H1 (cell line): ENCODE data around the gene MGRN1. TPM values are rescaled to one million over a fixed set of nuclear protein-coding genes. Genes with fewer than 3 reads are reported as not detected.

Source experiments
- CTCF ChIA-PET: fragments of 300-600 bp; sonication (Branson Sonifier 250); formaldehyde crosslinking; loops from one replicate; lab custom pipeline; 2021; ENCODE audit not compliant: partially characterized antibody; lab: Charles Lee
- POLR2A ChIA-PET: fragments of 300-600 bp; sonication (Branson Sonifier 250); formaldehyde crosslinking; loops from one replicate; lab custom pipeline; 2021; ENCODE audit warnings: inconsistent platforms; ENCODE audit not compliant: partially characterized antibody; lab: Charles Lee
- DNase-seq, 2 experiments: peaks; one replicate each; pipeline versions ENCODE4 v3.0.0 to v3.0.0-alpha.2; 2010 to 2022; ENCODE audit warnings: low spot score in 2 of 2, low read depth in 1 of 2, mixed read lengths in 1 of 2
- FAIRE-seq: peaks from 2 replicates; lab custom pipeline; 2011; peaks lifted over from hg19 to GRCh38; lab: Jason Lieb, UNC
- H2AFZ ChIP-seq: 2 replicates; pipeline ENCODE4 v1.8.1; 2012; ENCODE audit warnings: low read length, inconsistent platforms
- H2AK5ac ChIP-seq: 2 replicates; pipeline ENCODE4 v1.6.1; 2013; ENCODE audit warnings: low read depth, low read length
- H2BK120ac ChIP-seq: replicated peaks from 2 replicates; pipeline ENCODE3; 2013; ENCODE audit warnings: low read depth, low read length, inconsistent platforms
- H2BK12ac ChIP-seq: 2 replicates; pipeline ENCODE4 v1.6.1; 2013; ENCODE audit warnings: low read depth, low read length
- H2BK15ac ChIP-seq: 2 replicates; pipeline ENCODE4 v1.6.1; 2013; ENCODE audit warnings: low read length
- H2BK20ac ChIP-seq: 2 replicates; pipeline ENCODE4 v1.6.1; 2013; ENCODE audit warnings: low read length
- H2BK5ac ChIP-seq: 2 replicates; pipeline ENCODE4 v1.6.1; 2013; ENCODE audit warnings: low read depth, low read length
- H3K14ac ChIP-seq: 2 replicates; pipeline ENCODE4 v1.6.1; 2013; ENCODE audit warnings: inconsistent platforms; ENCODE audit not compliant: insufficient read length
- H3K18ac ChIP-seq: 2 replicates; pipeline ENCODE4 v1.6.1; 2013; ENCODE audit warnings: low read length; ENCODE audit errors: extremely low read depth
- H3K23ac ChIP-seq: 2 replicates; pipeline ENCODE4 v1.6.1; 2013; ENCODE audit warnings: inconsistent platforms; ENCODE audit not compliant: insufficient read length
- H3K23me2 ChIP-seq: 2 replicates; pipeline ENCODE4 v1.6.1; 2013; ENCODE audit warnings: low read depth, low read length
- H3K27ac ChIP-seq: 2 replicates; pipeline ENCODE4 v1.6.1; 2011; ENCODE audit warnings: low read depth, low read length, inconsistent platforms
- H3K27me3 ChIP-seq, 4 experiments: replicated peaks in 1 of 4; 1 replicate in 1 of 4; 2 replicates in 3 of 4; pipeline versions ENCODE4 v1.6.1 to v1.8.1; 2011 to 2013; ENCODE audit warnings: low read length in 3 of 4, mild to moderate bottlenecking in 3 of 4, inconsistent platforms in 2 of 4, mixed read lengths in 2 of 4, moderate library complexity in 1 of 4; ENCODE audit not compliant: control insufficient read depth in 3 of 4, insufficient read depth in 3 of 4; ENCODE audit errors: extremely low read depth in 1 of 4
- H3K36me3 ChIP-seq, 4 experiments: 2 replicates each; pipeline versions ENCODE4 v1.6.1 to v1.8.1; 2011 to 2013; ENCODE audit warnings: mild to moderate bottlenecking in 4 of 4, low read length in 3 of 4, moderate library complexity in 2 of 4, control low read depth in 1 of 4, inconsistent platforms in 1 of 4; ENCODE audit not compliant: insufficient read depth in 4 of 4, control insufficient read depth in 2 of 4
- H3K4ac ChIP-seq: replicated peaks from 2 replicates; pipeline ENCODE3; 2013; ENCODE audit warnings: low read length, low read depth, mixed read lengths, inconsistent platforms; ENCODE audit not compliant: insufficient read length
- H3K4me1 ChIP-seq, 4 experiments: replicated peaks in 1 of 4; 1 replicate in 1 of 4; 2 replicates in 3 of 4; pipeline versions ENCODE4 v1.6.1 to v1.8.1; 2011 to 2013; ENCODE audit warnings: low read length in 3 of 4, inconsistent platforms in 2 of 4, mixed read lengths in 1 of 4; ENCODE audit not compliant: insufficient read depth in 4 of 4, control insufficient read depth in 3 of 4
- H3K4me2 ChIP-seq, 2 experiments: 2 replicates each; pipeline versions ENCODE4 v1.6.1 to v1.8.1; 2011 to 2013; ENCODE audit warnings: low read depth in 2 of 2, low read length in 2 of 2, control low read depth in 1 of 2, inconsistent platforms in 1 of 2, mild to moderate bottlenecking in 1 of 2; ENCODE audit not compliant: insufficient read depth in 1 of 2
- H3K4me3 ChIP-seq, 4 experiments: fragments of 200-600, 300-600 bp in 1 of 4; sonication (generic), shearing (Covaris generic), sonication (Bioruptor Twin) in 1 of 4; 2 replicates each; pipeline versions ENCODE4 v1.5.1 to v1.8.1; 2011 to 2016; ENCODE audit warnings: low read length in 4 of 4, low read depth in 3 of 4, control low read depth in 2 of 4, inconsistent platforms in 2 of 4, mild to moderate bottlenecking in 2 of 4, mixed read lengths in 1 of 4, moderate library complexity in 1 of 4; ENCODE audit not compliant: insufficient read depth in 2 of 4; ENCODE audit errors: extremely low read depth in 1 of 4
- H3K56ac ChIP-seq: replicated peaks from 2 replicates; pipeline ENCODE3; 2013; ENCODE audit warnings: low read depth, mild to moderate bottlenecking, mixed read lengths, low read length, inconsistent platforms; ENCODE audit not compliant: insufficient read length
- H3K79me1 ChIP-seq: 2 replicates; pipeline ENCODE4 v1.6.1; 2013; ENCODE audit warnings: low read depth, low read length, control low read depth
- H3K79me2 ChIP-seq, 2 experiments: 2 replicates each; pipeline versions ENCODE4 v1.6.1 to v1.8.1; 2012 to 2013; ENCODE audit warnings: low read length in 2 of 2, mild to moderate bottlenecking in 2 of 2, inconsistent platforms in 1 of 2; ENCODE audit not compliant: insufficient read depth in 2 of 2, control insufficient read depth in 1 of 2
- H3K9ac ChIP-seq, 4 experiments: replicated peaks in 1 of 4; 1 replicate in 1 of 4; 2 replicates in 3 of 4; pipeline versions ENCODE4 v1.6.1 to v1.8.1; 2011 to 2013; ENCODE audit warnings: low read depth in 3 of 4, low read length in 3 of 4, control low read depth in 2 of 4, mild to moderate bottlenecking in 2 of 4, moderate library complexity in 2 of 4, inconsistent platforms in 1 of 4; ENCODE audit errors: extremely low read depth in 1 of 4
- H3K9me3 ChIP-seq, 2 experiments: 2 replicates each; pipeline versions ENCODE4 v1.6.1 to v1.8.1; 2012 to 2013; ENCODE audit warnings: mild to moderate bottlenecking in 2 of 2, moderate library complexity in 2 of 2, control low read depth in 1 of 2, inconsistent platforms in 1 of 2, low read depth in 1 of 2, low read length in 1 of 2, mixed read lengths in 1 of 2; ENCODE audit not compliant: insufficient read depth in 2 of 2
- H4K20me1 ChIP-seq, 2 experiments: replicated peaks in 1 of 2; 2 replicates each; pipeline versions ENCODE3 to v1.8.1; 2011 to 2013; ENCODE audit warnings: inconsistent platforms in 2 of 2, low read length in 2 of 2, mild to moderate bottlenecking in 1 of 2; ENCODE audit not compliant: insufficient read depth in 2 of 2, control insufficient read depth in 1 of 2
- H4K5ac ChIP-seq: 2 replicates; pipeline ENCODE4 v1.6.1; 2013; ENCODE audit warnings: low read length, low read depth, mixed read lengths, inconsistent platforms; ENCODE audit not compliant: insufficient read length
- H4K8ac ChIP-seq: 2 replicates; pipeline ENCODE4 v1.8.0; 2013; ENCODE audit warnings: mild to moderate bottlenecking, moderate library complexity, low read length, inconsistent platforms; ENCODE audit not compliant: insufficient read depth; ENCODE audit errors: extremely low read depth
- H4K91ac ChIP-seq: replicated peaks from 2 replicates; pipeline ENCODE3; 2013; ENCODE audit warnings: low read length, mixed read lengths, inconsistent platforms; ENCODE audit not compliant: insufficient read length
- ATF3 ChIP-seq: IDR thresholded peaks from 2 replicates; pipeline ENCODE4 v1.6.1; 2011; ENCODE audit warnings: low read depth, mild to moderate bottlenecking, low read length; ENCODE audit not compliant: insufficient read depth
- BCL11A ChIP-seq, 2 experiments: IDR thresholded peaks; one replicate each; pipeline ENCODE4 v1.6.1; 2011; ENCODE audit warnings: low read depth in 2 of 2, low read length in 2 of 2, mild to moderate bottlenecking in 2 of 2
- CREB1 ChIP-seq: IDR thresholded peaks from 2 replicates; pipeline ENCODE4 v1.6.1; 2012; ENCODE audit warnings: inconsistent platforms
- E2F6 ChIP-seq: IDR thresholded peaks from 2 replicates; pipeline ENCODE4 v1.6.1; 2012; ENCODE audit warnings: inconsistent platforms
- EP300 ChIP-seq, 2 experiments: IDR thresholded peaks; 1 replicate in 1 of 2; 2 replicates in 1 of 2; pipeline ENCODE4 v1.6.1; 2011 to 2012; ENCODE audit warnings: low read depth in 2 of 2, low read length in 2 of 2, mild to moderate bottlenecking in 2 of 2, borderline replicate concordance in 1 of 2, inconsistent platforms in 1 of 2, moderate library complexity in 1 of 2
- FOSL1 ChIP-seq: IDR thresholded peaks from 2 replicates; pipeline ENCODE4 v1.6.1; 2011; ENCODE audit warnings: mild to moderate bottlenecking, low read depth, low read length, moderate library complexity; ENCODE audit not compliant: insufficient read depth
- KDM4A ChIP-seq: IDR thresholded peaks from one replicate; pipeline ENCODE4 v1.7.1; 2012; ENCODE audit warnings: low read depth, mild to moderate bottlenecking, moderate library complexity, low read length, inconsistent platforms; ENCODE audit not compliant: severe bottlenecking
- KDM5A ChIP-seq: fragments of 200-600 bp; IDR thresholded peaks from 2 replicates; pipeline ENCODE4 v1.7.1; 2012; ENCODE audit warnings: mild to moderate bottlenecking, low read length, inconsistent platforms, mixed read lengths
- NRF1 ChIP-seq: IDR thresholded peaks from 2 replicates; pipeline ENCODE4 v1.6.1; 2011; ENCODE audit warnings: mild to moderate bottlenecking, low read depth, low read length, improper control_type of control experiment
- RNF2 ChIP-seq: fragments of 200-900, 300-1000 bp; sonication (generic); IDR thresholded peaks from 2 replicates; pipeline ENCODE4 v1.7.1; 2016; ENCODE audit warnings: borderline replicate concordance, low read depth, mild to moderate bottlenecking, antibody characterized with exemption, low read length; ENCODE audit not compliant: poor library complexity, severe bottlenecking; ENCODE audit errors: missing control alignments
- SIX5 ChIP-seq: IDR thresholded peaks from 2 replicates; pipeline ENCODE4 v1.6.1; 2011; ENCODE audit warnings: mild to moderate bottlenecking, low read depth, low read length
- ZNF274 ChIP-seq: IDR thresholded peaks from 2 replicates; pipeline ENCODE4 v1.7.0; 2012; ENCODE audit warnings: low read length, borderline replicate concordance; ENCODE audit errors: extremely low read depth
- WGBS, 2 experiments: shearing (Covaris generic) in 1 of 2; methylation state at CpG; one replicate each; pipeline versions ENCODE4 v1.1.6 to v1.1.7; 2013 to 2015; ENCODE audit warnings: low lambda C conversion rate in 2 of 2, mixed read lengths in 2 of 2, inconsistent platforms in 1 of 2, low coverage in 1 of 2, missing lambda C conversion rate in 1 of 2; ENCODE audit not compliant: insufficient replicate concordance in 2 of 2, insufficient coverage in 1 of 2, insufficient read length in 1 of 2; ENCODE audit errors: extremely low coverage in 1 of 2, missing lambda C conversion rate in 1 of 2; 5-methylcytosine and 5-hydroxymethylcytosine counted together
- polyA plus RNA-seq, 7 experiments: library from polyadenylated mRNA; depleted of rRNA in 3 of 7; stranded (reverse) in 5 of 7; unstranded in 2 of 7; fragments of >200 nt in 5 of 7; fragments of 200-250 nt in 2 of 7; gene quantifications; 1 replicate in 5 of 7; 2 replicates in 1 of 7; 4 replicates in 1 of 7; pipeline versions ENCODE4 v1.2.1 to v1.2.3, GENCODE V29; 2011 to 2013; ENCODE audit warnings: missing spikeins in 2 of 7, mixed read lengths in 2 of 7
- total RNA-seq: library from RNA; stranded (reverse); fragmentation: NEBNext Ultra II Directional; extraction: Animal tissue kit (Norgen Biotek cat#: 25700); gene quantifications from 2 replicates; pipeline ENCODE4 v1.2.1, GENCODE V29; 2021

MGRN1 gene
- total and polyA plus RNA-seq, 2 of the 8 experiments (the other 6 are each of a cell fraction or from before 2014, with no cell fraction given), result 15.0 to 82.3 TPM

- Histone ChIP-seq H3K36me3 (peaks cover 2 to 10% (median 5%) of the 10 kb centered on the region in 4 experiments; a peak in 5 of 8 replicates), H3K4me2 (no peak overlapping the region), H3K27me3 (no peaks in the 10 kb centered on the region), H2BK5ac (no peak overlapping the region), H2AK5ac (no peak overlapping the region), H4K91ac (no peak overlapping the region), H2BK12ac (no peak overlapping the region), H3K79me1 (no peaks in the 10 kb centered on the region), H4K20me1 (peaks cover 0 to 5% of the 10 kb centered on the region in 2 experiments), H3K23me2 (no peaks in the 10 kb centered on the region), H2BK20ac (no peak overlapping the region), H4K8ac (peak overlapping the region; percentile 47; the same call in 1 of the 2 replicates), H3K4me1 (peaks cover 0 to under 1% (median 0%) of the 10 kb centered on the region in 4 experiments; a peak in 1 of 7 replicates), H2BK15ac (no peak overlapping the region), H3K14ac (no peak overlapping the region), H3K18ac (no peak overlapping the region), H2BK120ac (no peak overlapping the region), H3K9me3 (no peaks in the 10 kb centered on the region), H3K79me2 (no peaks in the 10 kb centered on the region), H3K56ac (no peak overlapping the region), H3K4ac (no peak overlapping the region), H3K4me3 (no peak overlapping the region), H3K9ac (no peak overlapping the region), H4K5ac (no peak overlapping the region), H3K27ac (no peak overlapping the region), H3K23ac (no peak overlapping the region), H2AFZ (no peak overlapping the region)
- DNase-seq (no peak), FAIRE-seq (no peak)
- ChIA-PET POLR2A (no interaction called here), CTCF (interaction anchor here (0.8 to 1.9 kb wide), 4 partner anchors 9 to 235 kb away, joined by 3 to 8 read pairs (median 4); no protein-coding TSS in a partner anchor)
- 90% methylated on average over 8 of the region's 8 CpGs; no CpG with 5 or more reads in 1 of the 2 experiments for WGBS, 2 experiments
- TF ChIP-seq CREB1 (no peak), KDM5A (no peak), EP300 (IDR thresholded peaks at IDR 0.05; ENCODE audit: borderline replicate concordance in 1 of 2, low read depth in 2 of 2, low read length in 2 of 2) (no peak), NRF1 (no peak), RNF2 (no peak), FOSL1 (no peak), BCL11A (IDR thresholded peaks at IDR 0.05; ENCODE audit: low read depth in 2 of 2, low read length in 2 of 2) (no peak), SIX5 (no peak), ATF3 (no peak), KDM4A (no peak), E2F6 (no peak), ZNF274 (no peak)
Observed at GRCh38 chr16:4687416-4687815, 62.8 kb downstream of the MGRN1 start.
